HG03575 (cell line): ENCODE data around the gene GALR1.
"Not testable (repeated sequence)": the region's sequence is repeated elsewhere in the genome, so short reads cannot be mapped to it uniquely, and the experiment has no call there.

Experiments
- ATAC-seq: cut with Tn5 transposase; IDR thresholded peaks from one replicate; pipeline ENCODE4 v1.9.1; 2021; ENCODE audit not compliant: unreplicated experiment, insufficient number of reproducible peaks, low FRiP score; ENCODE audit errors: extremely low read depth

Gene GALR1

GRCh38 chr18:77249569-77250500 is at the start of gene GALR1:
TSS of gene GALR1 (plus strand) at chr18:77249848. CDS start at chr18:77250549, 701 bp downstream.
- ATAC-seq: no peak

- no peak for ATAC-seq
Observed at GRCh38 chr18:77201506-77201905, 48.1 kb upstream of the GALR1 start.

GRCh38 chr18:77202329-77202728 is 47.3 kb upstream of the GALR1 start:
- ATAC-seq: no peak

GRCh38 chr18:77203071-77203470 is 46.6 kb upstream of the GALR1 start:
- no peak for ATAC-seq

GRCh38 chr18:77203851-77204250 is 45.8 kb upstream of the GALR1 start:
- ATAC-seq: no peak

GRCh38 chr18:77205769-77206168 is 43.9 kb upstream of the GALR1 start:
- ATAC-seq: no peak

GRCh38 chr18:77206676-77207374 is 42.8 kb upstream of the GALR1 start:
- no peak for ATAC-seq

GRCh38 chr18:77207540-77207939 is 42.1 kb upstream of the GALR1 start:
- ATAC-seq: no peak

GRCh38 chr18:77208964-77209363 is 40.7 kb upstream of the GALR1 start:
- peak; percentile 65 for ATAC-seq

- no peak for ATAC-seq
Observed at GRCh38 chr18:77209587-77209986, 40.1 kb upstream of the GALR1 start.

- ATAC-seq: no peak
Observed at GRCh38 chr18:77210249-77210648, 39.4 kb upstream of the GALR1 start.

GRCh38 chr18:77218642-77219041 is 31.0 kb upstream of the GALR1 start:
- no peak for ATAC-seq

- no peak for ATAC-seq
Observed at GRCh38 chr18:77220726-77221125, 28.9 kb upstream of the GALR1 start.

GRCh38 chr18:77222464-77222863 is 27.2 kb upstream of the GALR1 start:
- ATAC-seq: no peak

GRCh38 chr18:77223221-77223639 is 26.4 kb upstream of the GALR1 start:
- ATAC-seq: no peak

GRCh38 chr18:77223653-77224052 is 26.0 kb upstream of the GALR1 start:
- no peak for ATAC-seq

- no peak for ATAC-seq
Observed at GRCh38 chr18:77230645-77231044, 19.0 kb upstream of the GALR1 start.

GRCh38 chr18:77234504-77235365 is 14.9 kb upstream of the GALR1 start:
- ATAC-seq: no peak

GRCh38 chr18:77239285-77239684 is 10.4 kb upstream of the GALR1 start:
- not testable (repeated sequence) for ATAC-seq
